Spleen (tissue), 7 donors: Measurements from ENCODE around the gene B4GALT2.

Experiments used
- CTCF ChIP-seq, 11 experiments: fragments of 200-600 bp in 7 of 11; fragments of 450-650 bp in 4 of 11; sonication (generic) in 4 of 11; IDR thresholded peaks in 8 of 11; conservative IDR thresholded peaks in 3 of 11; 1 replicate in 7 of 11; 2 replicates in 4 of 11; pipeline versions ENCODE4 v1.4.0 to v1.8.0; 2016 to 2021; ENCODE audit warnings: antibody characterized with exemption in 11 of 11, inconsistent platforms in 4 of 11, mild to moderate bottlenecking in 1 of 11
- POLR2AphosphoS5 ChIP-seq, 3 donors: sonication (generic); formaldehyde crosslinking; IDR thresholded peaks; one replicate each; pipeline ENCODE4 v1.5.1; 2017; ENCODE audit warnings: antibody characterized with exemption in 3 of 3
- donor health status: DM: no; HTN: no; CAD: no; lungs with moderate emphysema.
- donor health status: DM: no; HTN: no; CAD: no.
- donor health status: DM: no; HTN: no; CAD: no.

DNA sequence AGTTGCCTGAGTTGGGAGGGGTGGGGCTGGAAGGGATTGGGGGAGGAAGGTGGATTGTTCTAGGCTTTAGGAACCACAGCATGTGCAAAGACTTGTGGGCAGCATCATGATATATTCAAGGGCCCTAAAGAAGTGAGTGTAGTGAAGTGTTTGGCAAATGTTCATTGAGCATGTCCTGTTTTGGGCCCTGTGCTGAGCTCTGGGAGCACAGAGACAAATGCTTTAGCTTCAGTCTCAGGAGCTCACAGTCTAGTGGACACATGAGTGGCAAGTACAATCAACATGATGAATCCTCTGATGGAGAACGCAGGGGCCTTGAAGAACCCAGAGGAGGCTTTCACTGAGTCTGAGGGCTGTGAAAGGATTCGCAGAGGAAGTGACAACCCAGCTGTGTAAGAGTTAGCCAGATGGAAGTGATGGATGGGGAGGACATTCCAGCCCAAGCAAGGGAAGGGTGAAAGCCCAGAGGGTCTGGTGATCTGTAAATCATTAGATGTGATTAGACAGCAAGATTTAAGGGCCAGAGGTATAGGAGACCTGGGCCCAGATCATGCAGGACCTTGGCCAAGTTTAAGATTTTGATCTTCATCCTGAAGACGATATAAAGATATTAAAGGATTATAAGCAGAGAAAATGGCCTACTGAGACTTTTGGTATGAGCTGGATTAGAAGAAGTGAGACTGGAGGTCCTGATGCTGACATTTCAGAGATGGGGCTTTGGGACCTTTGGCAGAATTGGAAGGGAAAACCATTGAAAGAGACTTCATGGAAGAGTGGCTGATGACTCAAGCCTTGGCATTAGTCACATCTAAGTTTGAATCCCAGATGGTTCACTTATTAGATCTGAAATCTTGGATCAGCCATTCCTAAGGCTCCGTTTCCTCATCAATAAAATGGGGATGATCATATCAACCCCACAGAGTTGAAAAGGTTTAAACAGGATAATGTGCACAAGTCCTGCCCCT is 27.7 kb upstream of the B4GALT2 start:
- TF ChIP-seq POLR2AphosphoS5 (IDR thresholded peaks at IDR 0.05) (no peak), CTCF (IDR thresholded peaks at IDR 0.05 in 8 of 11, conservative IDR thresholded peaks at IDR 0.05 in 3 of 11) (no peak)
